ENCODE measurements around the gene PRKCQ.

PRKCQ gene

GRCh38 chr10:6520138-6520537 is 59.9 kb downstream of the PRKCQ start:
- no peak for DNase-seq (ENCODE audit: low spot score)

- no peak for DNase-seq (ENCODE audit: low spot score)
Measured at GRCh38 chr10:6518791-6519429, 61.2 kb downstream of the PRKCQ start.

- no peak for DNase-seq (ENCODE audit: low spot score)
Measured at GRCh38 chr10:6516929-6517284, 63.2 kb downstream of the PRKCQ start.

- DNase-seq (ENCODE audit: low spot score), result no peak
Measured at GRCh38 chr10:6516281-6516928, 63.7 kb downstream of the PRKCQ start.

GRCh38 chr10:6514844-6515780 is 65.0 kb downstream of the PRKCQ start:
- no peak for DNase-seq (ENCODE audit: low spot score)

GRCh38 chr10:6514180-6514579 is 65.9 kb downstream of the PRKCQ start:
- DNase-seq (ENCODE audit: low spot score), result no peak

- DNase-seq (ENCODE audit: low spot score), result no peak
Measured at GRCh38 chr10:6513476-6513875, 66.6 kb downstream of the PRKCQ start.

- no peak for DNase-seq (ENCODE audit: low spot score)
Measured at GRCh38 chr10:6512182-6512581, 67.9 kb downstream of the PRKCQ start.

- DNase-seq (ENCODE audit: low spot score), result no peak
Measured at GRCh38 chr10:6511347-6511746, 68.7 kb downstream of the PRKCQ start.

GRCh38 chr10:6507311-6507710 is 72.8 kb downstream of the PRKCQ start:
- no peak for DNase-seq (ENCODE audit: low spot score)

GRCh38 chr10:6505300-6505699 is 74.8 kb downstream of the PRKCQ start:
- DNase-seq (ENCODE audit: low spot score), result no peak

- DNase-seq (ENCODE audit: low spot score), result no peak
Measured at GRCh38 chr10:6504296-6504695, 75.8 kb downstream of the PRKCQ start.

- DNase-seq (ENCODE audit: low spot score), result no peak
Measured at GRCh38 chr10:6503171-6503570, 76.9 kb downstream of the PRKCQ start.

- DNase-seq (ENCODE audit: low spot score), result no peak
Measured at GRCh38 chr10:6501931-6502330, 78.1 kb downstream of the PRKCQ start.

GRCh38 chr10:6499974-6500373 is 80.1 kb downstream of the PRKCQ start:
- no peak for DNase-seq (ENCODE audit: low spot score)

GRCh38 chr10:6498771-6499170 is 81.3 kb downstream of the PRKCQ start:
- no peak for DNase-seq (ENCODE audit: low spot score)

GRCh38 chr10:6497620-6498019 is 82.5 kb downstream of the PRKCQ start:
- no peak for DNase-seq (ENCODE audit: low spot score)

- no peak for DNase-seq (ENCODE audit: low spot score)
Measured at GRCh38 chr10:6494936-6495592, 85.0 kb downstream of the PRKCQ start.

- DNase-seq (ENCODE audit: low spot score), result no peak
Measured at GRCh38 chr10:6494442-6494819, 85.6 kb downstream of the PRKCQ start.

- DNase-seq (ENCODE audit: low spot score), result no peak
Measured at GRCh38 chr10:6493521-6494441, 86.3 kb downstream of the PRKCQ start.

GRCh38 chr10:6492896-6493295 is 87.2 kb downstream of the PRKCQ start:
- DNase-seq (ENCODE audit: low spot score), result no peak

Data from GM03348 (cell line).